ENCODE results near the gene KCNJ6.

GRCh38 chr21:37763298-37763697, 153.0 kb downstream of the KCNJ6 start:
- no peak for TF ChIP-seq RXRA (IDR thresholded peaks at IDR 0.05; ENCODE audit: borderline replicate concordance, low read depth)
- no peak for TF ChIP-seq USF1 (IDR thresholded peaks at IDR 0.05; ENCODE audit: borderline replicate concordance, low read depth)
- no peak for TF ChIP-seq RAD21 (IDR thresholded peaks at IDR 0.05; ENCODE audit: low read length)
